B cell (primary cell): ENCODE results near the gene SLC6A6. TPM values are rescaled to one million over a fixed set of nuclear protein-coding genes. Genes with fewer than 3 reads are reported as not detected.

Experiments used
- ATAC-seq: fragments of 200-7000 bp; cut with Tn5 transposase; one replicate; pipeline ENCODE4 v1.10.0; 2021; ENCODE audit warnings: low read depth, mild to moderate bottlenecking, moderate number of reproducible peaks, moderate library complexity
- CTCF ChIA-PET: fragments of 350-600 bp; sonication (Branson Sonifier 250); formaldehyde crosslinking; loops from one replicate; lab custom pipeline; 2021; ENCODE audit warnings: antibody characterized with exemption, inconsistent platforms; lab: Charles Lee
- POLR2A ChIA-PET: fragments of 350-600 bp; sonication (Branson Sonifier 250); formaldehyde crosslinking; loops from one replicate; lab custom pipeline; 2021; ENCODE audit warnings: antibody characterized with exemption; lab: Charles Lee
- DNase-seq: peaks from one replicate; pipeline ENCODE4 v3.0.0; 2013
- H2AFZ ChIP-seq: 2 replicates; pipeline ENCODE4 v1.6.1; 2012; ENCODE audit warnings: mild to moderate bottlenecking, low read depth, low read length; ENCODE audit not compliant: insufficient read depth, poor library complexity, severe bottlenecking
- H3K27ac ChIP-seq, 2 donors: 1 replicate in 1 of 2; 2 replicates in 1 of 2; pipeline ENCODE4 v1.5.1; 2012 to 2013; ENCODE audit warnings: low read length in 2 of 2, mild to moderate bottlenecking in 2 of 2, moderate library complexity in 1 of 2
- H3K27me3 ChIP-seq, 4 experiments: fragments of 200-600 bp in 1 of 4; sonication (generic) in 1 of 4; replicated peaks in 1 of 4; 1 replicate in 2 of 4; 2 replicates in 2 of 4; pipeline versions ENCODE4 v1.6.1 to v1.7.0; 2013 to 2016; ENCODE audit warnings: low read length in 3 of 4, mild to moderate bottlenecking in 2 of 4, mixed read lengths in 1 of 4, moderate library complexity in 1 of 4; ENCODE audit not compliant: insufficient read depth in 4 of 4, control insufficient read depth in 3 of 4; ENCODE audit errors: control extremely low read depth in 1 of 4
- H3K36me3 ChIP-seq, 2 experiments: replicated peaks in 1 of 2; 1 replicate in 1 of 2; 2 replicates in 1 of 2; pipeline versions ENCODE4 v1.6.1 to v1.7.1; 2013; ENCODE audit warnings: low read length in 1 of 2; ENCODE audit not compliant: insufficient read depth in 2 of 2, control insufficient read depth in 1 of 2; ENCODE audit errors: control extremely low read depth in 1 of 2, extremely low read depth in 1 of 2
- H3K4me1 ChIP-seq, 2 donors: fragments of 200-600 bp in 1 of 2; sonication (generic) in 1 of 2; 1 replicate in 1 of 2; 2 replicates in 1 of 2; pipeline versions ENCODE4 v1.5.1 to v1.6.1; 2013 to 2017; ENCODE audit warnings: low read length in 2 of 2; ENCODE audit not compliant: control insufficient read depth in 2 of 2, insufficient read depth in 2 of 2
- H3K4me2 ChIP-seq: replicated peaks from 2 replicates; pipeline ENCODE3; 2012; ENCODE audit warnings: mild to moderate bottlenecking, low read depth, low read length; ENCODE audit not compliant: poor library complexity, severe bottlenecking
- H3K4me3 ChIP-seq, 5 experiments: fragments of 200-600 bp in 1 of 5; sonication (generic) in 1 of 5; 1 replicate in 3 of 5; 2 replicates in 2 of 5; pipeline versions ENCODE4 v1.5.1 to v1.7.0; 2011 to 2016; ENCODE audit warnings: low read length in 4 of 5, mild to moderate bottlenecking in 4 of 5, low read depth in 2 of 5, control low read depth in 1 of 5, moderate library complexity in 1 of 5; ENCODE audit not compliant: insufficient read depth in 1 of 5; ENCODE audit errors: control extremely low read depth in 1 of 5, extremely low read depth in 1 of 5
- H3K79me2 ChIP-seq: fragments of 200-600 bp; sonication (generic); one replicate; pipeline ENCODE4 v1.6.0; 2016; ENCODE audit warnings: low read length; ENCODE audit not compliant: control insufficient read depth, insufficient read depth
- H3K9ac ChIP-seq: fragments of 200-600 bp; sonication (generic); 2 replicates; pipeline ENCODE4 v1.6.1; 2017; ENCODE audit warnings: mild to moderate bottlenecking, low read length, moderate library complexity
- H3K9me3 ChIP-seq, 3 donors: one replicate each; pipeline versions ENCODE4 v1.6.1 to v1.7.1; 2013; ENCODE audit warnings: low read length in 2 of 3; ENCODE audit not compliant: control insufficient read depth in 2 of 3, insufficient read depth in 1 of 3; ENCODE audit errors: control extremely low read depth in 1 of 3
- H4K20me1 ChIP-seq: 2 replicates; pipeline ENCODE4 v1.6.0; 2012; ENCODE audit warnings: mild to moderate bottlenecking, low read length; ENCODE audit not compliant: insufficient read depth, control insufficient read depth, poor library complexity, severe bottlenecking
- H3K27ac Mint-ChIP-seq: one replicate; pipeline ENCODE4 v1.8.0; 2021; ENCODE audit warnings: mixed read lengths
- H3K27me3 Mint-ChIP-seq: one replicate; pipeline ENCODE4 v1.8.0; 2021; ENCODE audit warnings: mixed read lengths
- H3K4me1 Mint-ChIP-seq: one replicate; pipeline ENCODE4 v1.8.0; 2021; ENCODE audit warnings: mixed read lengths
- H3K4me3 Mint-ChIP-seq: one replicate; pipeline ENCODE4 v1.8.0; 2021; ENCODE audit warnings: mixed read lengths
- H3K9me3 Mint-ChIP-seq: one replicate; pipeline ENCODE4 v1.8.0; 2022; ENCODE audit warnings: mixed read lengths; ENCODE audit not compliant: insufficient read depth
- CTCF ChIP-seq: fragments of 200-600 bp; IDR thresholded peaks from one replicate; pipeline ENCODE4 v1.8.0; 2022; ENCODE audit warnings: antibody characterized with exemption, mild to moderate bottlenecking
- EZH2 ChIP-seq: IDR thresholded peaks from 2 replicates; pipeline ENCODE4 v1.6.1; 2012; ENCODE audit warnings: borderline replicate concordance, low read depth, mild to moderate bottlenecking, moderate library complexity, low read length; ENCODE audit not compliant: insufficient read depth, poor library complexity, severe bottlenecking
- WGBS: methylation state at CpG from one replicate; pipeline ENCODE4 v1.1.5; 2013; ENCODE audit warnings: missing lambda C conversion rate; ENCODE audit not compliant: insufficient coverage; 5-methylcytosine and 5-hydroxymethylcytosine counted together
- intact Hi-C: fragments of 100-400 bp; cut with micrococcal nuclease; formaldehyde crosslinking; loops from one replicate; pipeline ENCODE4 v1.10.0; 2022
- polyA plus RNA-seq: library from polyadenylated mRNA; depleted of rRNA; stranded (reverse); fragments of >200 nt; gene quantifications from 2 replicates; pipeline ENCODE4 v1.2.3, GENCODE V29; 2012
- total RNA-seq, 2 donors: library from RNA; stranded (reverse); fragments of 120-200 nt in 1 of 2; gene quantifications; 1 replicate in 1 of 2; 2 replicates in 1 of 2; pipeline versions ENCODE4 v1.2.3 to v1.2.4, GENCODE V29; 2013 to 2022

The SLC6A6 gene
- total and polyA plus RNA-seq, 2 donors (not counting 1 experiment from before 2014, with no cell fraction given), result 34.2 to 48.7 TPM

- Histone ChIP-seq H3K27me3 (no peaks in the 10 kb centered on the region), H3K36me3 (peaks cover 0 to 87% of the 10 kb centered on the region in 2 experiments), H3K79me2 (no peaks in the 10 kb centered on the region), H2AFZ (no peak overlapping the region), H3K4me2 (no peak overlapping the region), H3K9me3 (no peaks in the 10 kb centered on the region), H3K9ac (no peak overlapping the region), H4K20me1 (no peaks in the 10 kb centered on the region), H3K27ac (no peak overlapping the region), H3K4me1 (no peaks in the 10 kb centered on the region), H3K4me3 (no peak overlapping the region)
- no peak overlapping the region for H3K4me3 Mint-ChIP-seq
- 95% methylated on average over 7 of the region's 11 CpGs for WGBS
- no peak overlapping the region for H3K27ac Mint-ChIP-seq
- ChIA-PET POLR2A (no interaction called here), CTCF (interaction anchor here (1.8 kb wide), 1 partner anchor 10 kb away, joined by 7 read pairs; no protein-coding TSS in a partner anchor)
- TF ChIP-seq CTCF (no peak), EZH2 (no peak)
- ATAC-seq (no peak), DNase-seq (no peak)
- H3K27me3 Mint-ChIP-seq, result no peaks in the 10 kb centered on the region
- intact Hi-C loops, result no loop called here
- H3K4me1 Mint-ChIP-seq, result no peaks in the 10 kb centered on the region
- no peaks in the 10 kb centered on the region for H3K9me3 Mint-ChIP-seq
Observed at GRCh38 chr3:14477311-14477935, 75.0 kb downstream of the SLC6A6 start.

GRCh38 chr3:14478956-14479550 is 76.6 kb downstream of the SLC6A6 start:
- no peaks in the 10 kb centered on the region for H3K27me3 ChIP-seq
- Mint-ChIP-seq H3K4me3 (no peak overlapping the region), H3K27ac (no peak overlapping the region), H3K4me1 (no peaks in the 10 kb centered on the region), H3K27me3 (no peaks in the 10 kb centered on the region), H3K9me3 (no peaks in the 10 kb centered on the region)
- TF ChIP-seq EZH2 (no peak), CTCF (no peak)
- DNase-seq (no peak), ATAC-seq (no peak)
- 100% methylated on average over 5 of the region's 8 CpGs for WGBS
- no peaks in the 10 kb centered on the region for H3K4me1 ChIP-seq
- no peak overlapping the region for H3K9ac ChIP-seq
- H4K20me1 ChIP-seq, result no peaks in the 10 kb centered on the region
- intact Hi-C loops, result no loop called here
- no peak overlapping the region for H3K4me2 ChIP-seq
- CTCF ChIA-PET, result interaction anchor here (1.1 to 2.5 kb wide), 2 partner anchors 12 to 275 kb away, joined by 3 to 8 read pairs; no protein-coding TSS in a partner anchor
- H3K36me3 ChIP-seq, result peaks cover 0 to 86% of the 10 kb centered on the region in 2 experiments
- H3K79me2 ChIP-seq, result no peaks in the 10 kb centered on the region
- POLR2A ChIA-PET, result no interaction called here
- H2AFZ ChIP-seq, result no peak overlapping the region
- H3K4me3 ChIP-seq, result no peak overlapping the region
- no peak overlapping the region for H3K27ac ChIP-seq
- H3K9me3 ChIP-seq, result no peaks in the 10 kb centered on the region
